Right lobe of liver (tissue), 6 donors: Measurements from ENCODE around the gene RDH8. TPM values are rescaled to one million over a fixed set of nuclear protein-coding genes. Genes with fewer than 3 reads are reported as not detected.

ENCODE experiments used
- ATAC-seq, 4 donors: fragments of 200-7000 bp; cut with Tn5 transposase; one replicate each; pipeline ENCODE4 v1.9.1; 2020; ENCODE audit warnings: mild to moderate bottlenecking in 4 of 4, moderate library complexity in 4 of 4
- DNase-seq, 3 donors: peaks; one replicate each; pipeline ENCODE4 v3.0.0-alpha.2; 2020
- H3K27ac ChIP-seq, 3 donors: fragments of 200-600 bp; one replicate each; pipeline ENCODE4 v1.8.0; 2022
- H3K27me3 ChIP-seq, 2 donors: fragments of 200-600 bp; one replicate each; pipeline ENCODE4 v1.8.0; 2022
- H3K36me3 ChIP-seq, 4 donors: fragments of 200-600 bp; sonication (generic) in 1 of 4; one replicate each; pipeline versions ENCODE4 v1.5.1 to v1.8.0; 2017 to 2022; ENCODE audit warnings: control low read depth in 1 of 4
- H3K4me1 ChIP-seq, 4 donors: fragments of 200-600 bp; sonication (generic) in 1 of 4; one replicate each; pipeline versions ENCODE4 v1.5.1 to v1.8.0; 2017 to 2022; ENCODE audit warnings: control low read depth in 1 of 4
- H3K4me3 ChIP-seq, 3 donors: fragments of 200-600 bp; one replicate each; pipeline ENCODE4 v1.8.0; 2022
- H3K9me3 ChIP-seq, 4 donors: fragments of 200-600 bp; sonication (generic) in 1 of 4; one replicate each; pipeline versions ENCODE4 v1.5.1 to v1.8.0; 2017 to 2022; ENCODE audit warnings: control low read depth in 1 of 4
- POLR2A ChIP-seq: fragments of 450-650 bp; IDR thresholded peaks from one replicate; pipeline ENCODE4 v1.6.1; 2017; ENCODE audit warnings: antibody characterized with exemption, mild to moderate bottlenecking
- WGBS: methylation state at CpG from one replicate; pipeline ENCODE4 v1.1.6; 2018; ENCODE audit warnings: low coverage, low lambda C conversion rate; ENCODE audit not compliant: insufficient coverage; ENCODE audit errors: missing lambda C conversion rate; 5-methylcytosine and 5-hydroxymethylcytosine counted together
- intact Hi-C, 2 donors: fragments of 100-400 bp; cut with DNase I; formaldehyde crosslinking; loops; one replicate each; pipeline versions ENCODE4 v1.11.2 to v1.14.1; 2022
- total RNA-seq, 6 experiments: library from RNA; depleted of rRNA in 2 of 6; stranded (reverse); fragments of >200 nt in 2 of 6; fragmentation: NEBNext Ultra II Directional in 3 of 6; extraction: Animal tissue kit (Norgen Biotek cat#: 25700) in 3 of 6; gene quantifications; one replicate each; pipeline versions ENCODE4 v1.1.0 to v1.2.4, GENCODE V29; 2016 to 2023
- TF ChIP-seq, protein P1 (sequence below), 4 donors: fragments of 200-600 bp in 3 of 4; fragments of 450-650 bp in 1 of 4; IDR thresholded peaks; one replicate each; pipeline versions ENCODE4 v1.5.1 to v1.8.0; 2016 to 2022; ENCODE audit warnings: antibody characterized with exemption in 4 of 4, mild to moderate bottlenecking in 2 of 4
- donor health status: DM: no; HTN: yes; CAD: no.
- donor health status: DM: no; HTN: no; CAD: no.
- donor health status: DM: no; HTN: no; CAD: no.
- donor health status: DM: no; HTN: yes; CAD: no.
- donor health status: DM: no; HTN: yes; CAD: no.

Gene RDH8
- total RNA-seq, 6 experiments from 2014 or later, result not detected

- Histone ChIP-seq H3K27ac (no peak overlapping the region), H3K4me1 (no peaks in the 10 kb centered on the region), H3K4me3 (no peak overlapping the region), H3K27me3 (no peaks in the 10 kb centered on the region), H3K9me3 (no peaks in the 10 kb centered on the region), H3K36me3 (no peaks in the 10 kb centered on the region)
- intact Hi-C loops, result no loop called here
- DNase-seq (no peak), ATAC-seq (no peak)
- no peak for TF ChIP-seq POLR2A
- TF ChIP-seq, protein P1, sequence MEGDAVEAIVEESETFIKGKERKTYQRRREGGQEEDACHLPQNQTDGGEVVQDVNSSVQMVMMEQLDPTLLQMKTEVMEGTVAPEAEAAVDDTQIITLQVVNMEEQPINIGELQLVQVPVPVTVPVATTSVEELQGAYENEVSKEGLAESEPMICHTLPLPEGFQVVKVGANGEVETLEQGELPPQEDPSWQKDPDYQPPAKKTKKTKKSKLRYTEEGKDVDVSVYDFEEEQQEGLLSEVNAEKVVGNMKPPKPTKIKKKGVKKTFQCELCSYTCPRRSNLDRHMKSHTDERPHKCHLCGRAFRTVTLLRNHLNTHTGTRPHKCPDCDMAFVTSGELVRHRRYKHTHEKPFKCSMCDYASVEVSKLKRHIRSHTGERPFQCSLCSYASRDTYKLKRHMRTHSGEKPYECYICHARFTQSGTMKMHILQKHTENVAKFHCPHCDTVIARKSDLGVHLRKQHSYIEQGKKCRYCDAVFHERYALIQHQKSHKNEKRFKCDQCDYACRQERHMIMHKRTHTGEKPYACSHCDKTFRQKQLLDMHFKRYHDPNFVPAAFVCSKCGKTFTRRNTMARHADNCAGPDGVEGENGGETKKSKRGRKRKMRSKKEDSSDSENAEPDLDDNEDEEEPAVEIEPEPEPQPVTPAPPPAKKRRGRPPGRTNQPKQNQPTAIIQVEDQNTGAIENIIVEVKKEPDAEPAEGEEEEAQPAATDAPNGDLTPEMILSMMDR (IDR thresholded peaks at IDR 0.05), result no peak
- WGBS, result 90% methylated on average over 6 of the region's 6 CpGs
Observed at GRCh38 chr19:9972103-9972502, 41.2 kb upstream of the RDH8 start.

GRCh38 chr19:9981406-9982260 lies 31.6 kb upstream of the RDH8 start:
- Histone ChIP-seq H3K27me3 (no peaks in the 10 kb centered on the region), H3K27ac (no peak overlapping the region), H3K9me3 (no peaks in the 10 kb centered on the region), H3K36me3 (no peaks in the 10 kb centered on the region), H3K4me3 (no peak overlapping the region), H3K4me1 (no peaks in the 10 kb centered on the region)
- intact Hi-C loops, result no loop called here
- ATAC-seq (no peak), DNase-seq (no peak)
- 86% methylated on average over 8 of the region's 8 CpGs for WGBS
- TF ChIP-seq, protein P1 (IDR thresholded peaks at IDR 0.05), result no peak
- TF ChIP-seq POLR2A, result no peak

DNA sequence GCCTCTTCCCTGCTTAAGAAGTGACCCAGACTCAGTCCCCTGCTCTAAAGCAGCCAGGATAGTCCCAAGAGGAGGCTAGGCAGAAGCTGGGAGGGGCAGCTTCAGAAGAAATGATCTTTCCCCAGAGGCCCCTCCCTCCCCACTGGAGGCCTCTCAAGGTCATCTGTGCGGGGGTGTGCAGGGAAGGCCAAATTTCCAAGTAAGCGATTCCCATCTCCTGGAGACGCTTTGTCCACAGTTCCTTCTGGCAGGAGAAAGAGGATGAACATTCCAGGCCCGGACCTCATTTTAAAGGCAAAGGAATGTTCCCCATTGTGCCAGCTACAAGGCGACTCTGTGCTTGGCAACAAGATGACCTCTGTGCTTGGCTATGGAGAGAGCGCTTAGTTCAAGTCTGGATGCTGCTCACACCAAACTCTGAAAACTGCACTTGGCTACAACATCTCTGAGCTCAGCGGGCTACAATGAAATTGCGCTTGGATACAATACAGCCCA lies 26.4 kb upstream of the RDH8 start:
- WGBS, result 77% methylated on average over 6 of the region's 8 CpGs
- no peak for TF ChIP-seq POLR2A
- TF ChIP-seq, protein P1 (IDR thresholded peaks at IDR 0.05), result no peak
- Histone ChIP-seq H3K4me1 (no peaks in the 10 kb centered on the region), H3K27ac (no peak overlapping the region), H3K9me3 (no peaks in the 10 kb centered on the region), H3K36me3 (no peaks in the 10 kb centered on the region), H3K27me3 (no peaks in the 10 kb centered on the region), H3K4me3 (no peak overlapping the region)
- DNase-seq (no peak), ATAC-seq (no peak)
- intact Hi-C loops, result no loop called here

- Histone ChIP-seq H3K36me3 (no peaks in the 10 kb centered on the region), H3K4me3 (no peak overlapping the region), H3K4me1 (no peaks in the 10 kb centered on the region), H3K27me3 (no peaks in the 10 kb centered on the region), H3K9me3 (no peaks in the 10 kb centered on the region), H3K27ac (no peak overlapping the region)
- 89% methylated on average over 3 of the region's 3 CpGs for WGBS
- no peak for TF ChIP-seq POLR2A
- TF ChIP-seq, protein P1 (IDR thresholded peaks at IDR 0.05), result no peak
- intact Hi-C loops, result no loop called here
- DNase-seq (no peak), ATAC-seq (no peak)
Observed at GRCh38 chr19:9989504-9989903, 23.8 kb upstream of the RDH8 start.
